Stimulated activated CD4-positive, alpha-beta T cell treated with anti-CD3 and anti-CD28 coated beads, Interleukin-4, amount 100 ng/mL, for 24 hours (primary cell): ENCODE measurements around the gene TFAP2B.

Source experiments
- DNase-seq: peaks from one replicate; pipeline ENCODE4 v3.0.0-alpha.2; 2020

TFAP2B gene

GRCh38 chr6:50849796-50850180 lies 31.1 kb downstream of the TFAP2B start:
- DNase-seq, result no peak

DNA sequence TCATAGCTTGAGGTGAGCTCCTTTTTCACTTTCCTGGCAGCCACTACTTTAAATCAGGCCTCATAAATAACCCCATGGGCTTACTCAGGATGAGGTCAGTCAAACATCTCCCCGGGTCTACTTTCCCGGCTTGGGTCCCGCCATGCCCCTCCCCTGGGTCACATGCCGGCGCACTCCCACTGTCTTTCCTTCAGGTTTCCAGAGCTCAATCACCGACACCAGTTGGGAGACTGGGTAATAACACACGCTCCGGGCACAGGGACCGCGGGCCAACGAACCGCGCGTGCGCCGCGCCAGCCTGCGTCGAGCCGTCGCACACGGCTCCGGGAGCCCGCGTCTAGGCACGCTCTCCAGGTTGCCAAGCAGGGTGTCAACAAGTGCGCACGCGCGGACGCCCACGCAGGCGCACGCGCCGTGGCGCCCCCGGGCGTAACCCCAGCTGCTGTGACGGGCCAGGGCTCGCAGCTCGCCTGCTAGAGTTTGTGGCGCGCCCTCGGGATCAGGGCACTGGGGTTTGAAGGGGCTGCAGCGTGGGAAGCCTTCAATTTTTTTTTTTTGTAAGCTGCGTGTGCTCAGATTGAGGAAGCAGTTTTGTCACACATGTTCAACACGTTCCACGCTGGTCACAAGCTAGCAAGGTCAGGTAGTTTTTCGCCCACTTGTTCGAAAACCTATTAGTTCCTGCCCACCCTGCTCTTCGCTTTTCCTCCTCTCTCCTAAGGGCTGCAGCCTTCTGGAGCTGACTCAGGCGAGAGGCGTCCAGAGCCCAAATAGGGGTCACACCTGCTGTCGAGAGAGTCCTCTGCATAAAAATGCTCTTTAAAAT lies 31.8 kb downstream of the TFAP2B start:
- no peak for DNase-seq

- DNase-seq, result no peak
Observed at GRCh38 chr6:50851049-50851845, 32.6 kb downstream of the TFAP2B start.

DNA sequence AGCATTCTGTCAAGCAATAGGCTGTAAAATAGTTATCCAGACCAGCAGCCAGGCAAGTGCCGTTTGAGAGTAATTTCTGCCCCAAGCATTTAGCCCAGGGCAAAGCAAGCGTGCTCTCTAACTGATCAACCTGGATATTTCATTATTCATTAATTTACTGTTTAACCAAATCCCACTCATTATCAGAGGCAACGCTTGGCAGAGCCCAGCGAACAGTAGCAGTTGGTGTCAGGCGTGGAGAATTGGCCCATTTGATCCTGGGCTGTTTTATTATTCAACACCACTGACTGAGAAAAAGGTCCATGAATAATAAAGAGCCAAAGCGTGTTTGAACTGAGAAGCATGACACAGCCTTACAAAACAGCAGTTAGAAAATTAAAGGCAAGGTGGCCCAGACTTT lies 35.3 kb downstream of the TFAP2B start:
- no peak for DNase-seq

DNA sequence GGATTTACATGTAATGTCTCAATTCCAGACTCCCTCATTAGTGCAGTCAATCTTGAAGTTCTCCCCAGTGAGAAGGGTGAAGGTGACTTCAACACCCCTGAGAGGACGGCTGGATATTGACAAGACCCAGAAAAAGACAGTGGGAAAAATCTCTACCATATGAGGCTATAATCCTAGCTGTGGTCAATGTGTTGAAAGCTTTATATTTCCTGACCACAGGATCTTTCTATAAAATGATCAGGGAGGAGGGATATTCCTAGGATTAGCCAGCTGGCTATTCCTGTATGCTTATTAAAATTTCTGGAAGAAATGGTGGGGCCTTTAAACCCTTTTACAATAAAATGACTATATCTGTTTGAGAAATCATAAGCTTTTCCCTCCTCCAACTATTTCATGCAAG lies 43.0 kb downstream of the TFAP2B start:
- no peak for DNase-seq

DNA sequence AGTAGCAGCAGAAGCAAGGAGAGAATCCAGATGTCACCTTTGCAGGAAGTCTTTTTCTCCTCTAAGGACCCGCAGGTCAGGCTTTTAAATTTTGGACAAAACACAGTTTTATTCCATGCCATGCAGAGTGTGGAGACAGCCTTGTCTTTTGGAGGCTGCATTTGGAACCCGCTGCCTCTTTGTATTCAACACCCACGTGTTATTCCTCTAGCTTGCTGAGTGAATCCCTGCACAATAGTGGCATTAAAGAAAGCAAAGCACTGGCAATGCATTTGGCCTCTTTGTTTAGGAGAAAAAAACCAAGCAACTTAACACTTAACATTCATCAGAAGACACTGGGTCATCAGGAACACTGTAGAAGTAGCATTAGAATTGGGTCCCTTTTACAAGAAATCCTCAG lies 43.5 kb downstream of the TFAP2B start:
- DNase-seq, result no peak

DNA sequence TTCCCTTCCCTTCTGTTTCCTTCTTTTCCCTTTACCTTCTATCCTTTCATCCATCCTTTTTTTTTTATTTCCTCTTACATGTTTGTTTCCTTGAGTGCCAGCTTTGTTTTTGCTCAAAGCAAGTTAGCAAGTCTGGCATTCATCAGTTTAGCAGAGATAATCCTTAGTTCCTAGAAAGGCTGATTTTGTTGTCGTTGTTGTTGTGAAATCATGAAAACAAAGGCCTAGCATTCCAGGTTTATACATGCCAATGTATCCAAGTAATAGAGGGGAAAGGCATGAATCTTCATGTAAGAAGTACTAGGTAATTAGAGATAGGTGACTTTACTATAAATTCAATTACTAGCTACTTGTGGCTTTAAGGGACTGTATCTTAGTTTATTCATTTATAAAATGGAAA lies 45.9 kb downstream of the TFAP2B start:
- DNase-seq, result no peak

- DNase-seq, result no peak
Observed at GRCh38 chr6:50868466-50868865, 49.8 kb downstream of the TFAP2B start.

GRCh38 chr6:50873167-50873566 lies 54.5 kb downstream of the TFAP2B start:
- no peak for DNase-seq

DNA sequence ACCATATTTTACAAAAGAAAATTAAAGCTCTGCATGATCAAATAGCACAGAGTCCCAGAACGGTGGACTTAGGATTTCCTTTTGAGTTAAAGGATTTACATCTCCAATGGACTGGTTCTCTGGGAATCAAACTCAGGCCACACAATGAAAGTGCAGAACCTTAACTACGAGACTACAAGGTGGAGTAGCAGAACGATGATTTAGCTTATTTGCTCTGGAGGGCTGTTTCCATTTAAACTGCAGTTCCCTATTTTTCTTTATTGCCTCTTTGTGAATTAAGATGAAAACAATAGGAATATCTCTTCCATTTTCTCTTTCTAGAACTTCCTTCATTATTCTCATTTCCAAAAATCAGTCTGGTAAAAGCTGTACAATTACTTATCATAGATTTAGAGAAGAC lies 65.7 kb downstream of the TFAP2B start:
- no peak for DNase-seq

DNA sequence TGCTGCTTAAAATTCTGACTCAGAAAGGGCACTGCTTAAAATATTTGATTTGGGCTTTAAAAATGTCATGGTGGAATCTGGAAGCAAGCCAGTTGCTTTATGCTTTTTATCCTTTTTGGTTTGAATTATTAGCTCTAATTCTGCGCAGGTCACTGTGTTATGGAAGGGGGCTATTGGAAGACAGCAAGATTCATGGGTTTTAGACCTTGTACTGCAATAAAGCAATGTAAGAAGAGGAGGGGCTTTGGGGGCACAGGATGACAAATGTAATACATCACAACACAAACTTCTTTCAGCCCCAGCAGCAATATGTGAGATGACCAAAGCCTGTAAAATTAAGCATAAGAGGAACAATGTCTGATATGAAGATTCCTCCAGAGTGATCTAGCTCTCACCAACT lies 68.4 kb downstream of the TFAP2B start:
- DNase-seq, result no peak

- DNase-seq, result no peak
Observed at GRCh38 chr6:50889497-50889896, 70.8 kb downstream of the TFAP2B start.

- DNase-seq, result no peak
Observed at GRCh38 chr6:50889935-50890334, 71.3 kb downstream of the TFAP2B start.

DNA sequence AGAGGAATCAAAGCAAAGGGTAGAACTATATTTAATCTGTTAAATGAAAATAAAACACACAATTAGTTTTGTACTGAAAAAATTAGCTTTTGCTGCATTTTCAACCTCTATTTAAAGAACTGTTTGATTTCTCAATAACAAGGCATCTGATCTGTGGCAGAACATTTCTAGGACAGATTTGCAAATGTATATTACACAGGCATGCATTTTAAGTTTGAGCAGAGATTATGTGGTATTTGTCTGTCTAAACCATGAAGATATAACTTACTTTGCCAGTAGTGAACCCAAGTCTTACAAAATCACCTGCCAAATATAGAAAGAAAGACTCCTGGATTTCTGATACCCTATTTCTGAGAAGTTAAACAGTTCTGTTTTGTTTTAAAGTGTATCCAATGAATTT lies 71.9 kb downstream of the TFAP2B start:
- no peak for DNase-seq

GRCh38 chr6:50891290-50891689 lies 72.6 kb downstream of the TFAP2B start:
- DNase-seq, result no peak
